Hepatocyte (in vitro differentiated cells): ENCODE results near the gene WT1. TPM values are rescaled to one million over a fixed set of nuclear protein-coding genes. Genes with fewer than 3 reads are reported as not detected.

Experiments used
- DNase-seq: peaks from one replicate; pipeline ENCODE4 v3.0.0-alpha.2; 2016; ENCODE audit warnings: low spot score
- H2AFZ ChIP-seq: fragments of 200-600 bp; sonication (generic); 2 replicates; pipeline ENCODE4 v1.6.0; 2016; ENCODE audit warnings: antibody characterized with exemption, mild to moderate bottlenecking
- H3K27ac ChIP-seq: fragments of 200-600 bp; sonication (generic); 2 replicates; pipeline ENCODE4 v1.5.1; 2016; ENCODE audit warnings: mild to moderate bottlenecking
- H3K27me3 ChIP-seq: fragments of 200-600 bp; sonication (generic); 2 replicates; pipeline ENCODE4 v1.6.1; 2016
- H3K36me3 ChIP-seq: fragments of 200-600 bp; sonication (generic); replicated peaks from 2 replicates; pipeline ENCODE4 v1.5.1; 2016; ENCODE audit warnings: low read depth; ENCODE audit not compliant: insufficient read depth
- H3K4me1 ChIP-seq: fragments of 200-600 bp; sonication (generic); 2 replicates; pipeline ENCODE4 v1.5.1; 2016; ENCODE audit warnings: mild to moderate bottlenecking, moderate library complexity; ENCODE audit not compliant: insufficient read depth
- H3K4me2 ChIP-seq: fragments of 200-600 bp; sonication (generic); 2 replicates; pipeline ENCODE4 v1.6.0; 2016
- H3K4me3 ChIP-seq: fragments of 200-600 bp; sonication (generic); 2 replicates; pipeline ENCODE4 v1.5.1; 2016; ENCODE audit warnings: mild to moderate bottlenecking
- H3K79me2 ChIP-seq: fragments of 200-600 bp; sonication (generic); 2 replicates; pipeline ENCODE4 v1.6.0; 2017; ENCODE audit warnings: mild to moderate bottlenecking
- H3K9me2 ChIP-seq: fragments of 200-600 bp; sonication (generic); replicated peaks from 2 replicates; pipeline ENCODE4 v1.6.0; 2017; ENCODE audit warnings: mild to moderate bottlenecking; ENCODE audit not compliant: insufficient read depth
- H3K9me3 ChIP-seq: fragments of 200-600 bp; sonication (generic); 2 replicates; pipeline ENCODE4 v1.5.1; 2016; ENCODE audit warnings: low read depth, mild to moderate bottlenecking
- H4K20me1 ChIP-seq: fragments of 200-600 bp; sonication (generic); 2 replicates; pipeline ENCODE4 v1.6.0; 2016; ENCODE audit warnings: mild to moderate bottlenecking; ENCODE audit not compliant: insufficient read depth, poor library complexity, severe bottlenecking
- CTCF ChIP-seq: fragments of 200-600 bp; sonication (generic); IDR thresholded peaks from 2 replicates; pipeline ENCODE4 v1.5.1; 2016; ENCODE audit warnings: antibody characterized with exemption, mild to moderate bottlenecking; ENCODE audit not compliant: poor library complexity
- EZH2 ChIP-seq: fragments of 200-600 bp; sonication (generic); IDR thresholded peaks from 2 replicates; pipeline ENCODE4 v1.6.1; 2016; ENCODE audit warnings: antibody characterized with exemption, mild to moderate bottlenecking, borderline replicate concordance
- EZH2phosphoT487 ChIP-seq: fragments of 200-600 bp; sonication (generic); IDR thresholded peaks from one replicate; pipeline ENCODE4 v1.6.1; 2018; ENCODE audit warnings: antibody characterized with exemption, mild to moderate bottlenecking, low read depth, moderate library complexity; ENCODE audit not compliant: unreplicated experiment, severe bottlenecking
- WGBS: methylation state at CpG from one replicate; pipeline ENCODE4 v1.1.6; 2016; ENCODE audit warnings: low lambda C conversion rate; ENCODE audit errors: missing lambda C conversion rate; 5-methylcytosine and 5-hydroxymethylcytosine counted together
- polyA plus RNA-seq: library from polyadenylated mRNA; unstranded; fragments of >200 nt; fragmentation: Nextera tagmentation; extraction: Ambion mirVana; gene quantifications from 2 replicates; pipeline ENCODE4 v1.2.1, GENCODE V29; 2016
- total RNA-seq: library from RNA; depleted of rRNA; stranded (reverse); fragments of >200 nt; gene quantifications from 2 replicates; pipeline ENCODE4 v1.2.3, GENCODE V29; 2014

WT1 gene
- total and polyA plus RNA-seq, 2 experiments from 2014 or later = 0.37 to 0.47 TPM

- Histone ChIP-seq H4K20me1 (no peaks in the 10 kb centered on the region), H3K4me2 (no peak overlapping the region), H3K79me2 (no peaks in the 10 kb centered on the region), H3K27ac (no peak overlapping the region), H2AFZ (no peak overlapping the region), H3K36me3 (no peaks in the 10 kb centered on the region), H3K9me3 (no peaks in the 10 kb centered on the region), H3K9me2 (no peaks in the 10 kb centered on the region), H3K27me3 (peaks cover 36% of the 10 kb centered on the region), H3K4me3 (no peak overlapping the region), H3K4me1 (no peaks in the 10 kb centered on the region)
- WGBS = 80% methylated on average over 4 of the region's 4 CpGs
- no peak for TF ChIP-seq CTCF
- no peak for TF ChIP-seq EZH2
- TF ChIP-seq EZH2phosphoT487 = no peak
- DNase-seq = no peak
Observed at GRCh38 chr11:32451808-32452207, 16.5 kb upstream of the WT1 start.

DNA sequence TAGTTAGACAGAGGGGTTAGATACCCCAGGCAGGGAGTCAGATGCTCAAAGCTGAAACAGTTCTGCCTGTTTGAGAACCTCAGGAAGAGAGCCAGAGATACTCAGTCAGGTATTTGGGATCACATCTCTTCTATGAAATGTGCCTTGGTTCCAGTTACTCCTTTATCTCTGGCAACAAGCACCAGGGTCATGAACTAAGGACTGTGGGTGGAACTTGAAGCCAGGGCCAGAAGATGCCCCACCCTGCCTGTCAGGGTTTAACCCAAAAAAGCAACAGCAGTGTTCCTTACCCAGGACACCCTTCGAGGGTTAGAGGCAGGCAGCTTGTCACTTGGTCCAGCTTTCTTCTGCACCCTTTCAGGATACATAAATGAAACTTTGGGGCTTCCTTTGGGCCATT is 15.0 kb upstream of the WT1 start:
- peaks cover 50% of the 10 kb centered on the region for H3K27me3 ChIP-seq

GRCh38 chr11:32448232-32448631 is 12.9 kb upstream of the WT1 start:
- DNase-seq = no peak
- H3K27me3 ChIP-seq = peaks cover 63% of the 10 kb centered on the region

More for the DNA sequence above, 15.0 kb upstream of the WT1 start:
- Histone ChIP-seq H3K36me3 (no peaks in the 10 kb centered on the region), H3K79me2 (no peaks in the 10 kb centered on the region), H3K4me3 (no peak overlapping the region), H3K4me2 (no peak overlapping the region), H4K20me1 (no peaks in the 10 kb centered on the region), H2AFZ (no peak overlapping the region), H3K9me2 (no peaks in the 10 kb centered on the region), H3K4me1 (no peaks in the 10 kb centered on the region), H3K9me3 (no peaks in the 10 kb centered on the region), H3K27ac (no peak overlapping the region)
- TF ChIP-seq EZH2phosphoT487 = no peak
- TF ChIP-seq EZH2 = no peak
- no peak for TF ChIP-seq CTCF
- DNase-seq = no peak
- 77% methylated on average over 1 of the region's 1 CpG for WGBS

More at GRCh38 chr11:32448232-32448631, 12.9 kb upstream of the WT1 start:
- TF ChIP-seq CTCF (peak; percentile 36), EZH2 (no peak), EZH2phosphoT487 (no peak)
- 22% methylated on average over 3 of the region's 3 CpGs for WGBS
- no peaks in the 10 kb centered on the region for H3K9me3 ChIP-seq
- no peaks in the 10 kb centered on the region for H4K20me1 ChIP-seq
- no peak overlapping the region for H3K4me2 ChIP-seq
- no peaks in the 10 kb centered on the region for H3K4me1 ChIP-seq
- H3K79me2 ChIP-seq = no peaks in the 10 kb centered on the region
- H2AFZ ChIP-seq = no peak overlapping the region
- H3K4me3 ChIP-seq = no peak overlapping the region
- H3K27ac ChIP-seq = no peak overlapping the region
- no peaks in the 10 kb centered on the region for H3K36me3 ChIP-seq
- H3K9me2 ChIP-seq = no peaks in the 10 kb centered on the region
